Measurements from ENCODE around the gene ATP13A2.
"Not testable (repeated sequence)": the region's sequence is repeated elsewhere in the genome, so short reads cannot be mapped to it uniquely, and the experiment has no call there.

ATP13A2 gene

GRCh38 chr1:16961297-16962133 lies 50.2 kb downstream of the ATP13A2 start:
- DNase-seq (ENCODE audit: low spot score) = no peak

GRCh38 chr1:16960560-16961296 lies 51.0 kb downstream of the ATP13A2 start:
- peak; percentile 85 for DNase-seq (ENCODE audit: low spot score)

- DNase-seq (ENCODE audit: low spot score) = no peak
These were observed 53.3 kb downstream of the ATP13A2 start for GRCh38 chr1:16958475-16958874.

GRCh38 chr1:16957731-16958130 lies 54.0 kb downstream of the ATP13A2 start:
- no peak for DNase-seq (ENCODE audit: low spot score)

GRCh38 chr1:16956775-16957174 lies 55.0 kb downstream of the ATP13A2 start:
- DNase-seq (ENCODE audit: low spot score) = no peak

- no peak for DNase-seq (ENCODE audit: low spot score)
These were observed 56.5 kb downstream of the ATP13A2 start for GRCh38 chr1:16955186-16955585.

GRCh38 chr1:16954579-16954978 lies 57.1 kb downstream of the ATP13A2 start:
- DNase-seq (ENCODE audit: low spot score) = no peak

- DNase-seq (ENCODE audit: low spot score) = not testable (repeated sequence)
These were observed 59.4 kb downstream of the ATP13A2 start for GRCh38 chr1:16952376-16952775.

- not testable (repeated sequence) for DNase-seq (ENCODE audit: low spot score)
These were observed 62.7 kb downstream of the ATP13A2 start for GRCh38 chr1:16949026-16949425.

- not testable (repeated sequence) for DNase-seq (ENCODE audit: low spot score)
These were observed 63.3 kb downstream of the ATP13A2 start for GRCh38 chr1:16948282-16948891.

GRCh38 chr1:16946646-16947045 lies 65.1 kb downstream of the ATP13A2 start:
- DNase-seq (ENCODE audit: low spot score) = no peak

GRCh38 chr1:16946185-16946584 lies 65.5 kb downstream of the ATP13A2 start:
- DNase-seq (ENCODE audit: low spot score) = not testable (repeated sequence)

- DNase-seq (ENCODE audit: low spot score) = not testable (repeated sequence)
These were observed 66.2 kb downstream of the ATP13A2 start for GRCh38 chr1:16945512-16945911.

GRCh38 chr1:16944038-16944437 lies 67.7 kb downstream of the ATP13A2 start:
- DNase-seq (ENCODE audit: low spot score) = no peak

GRCh38 chr1:16939386-16940180 lies 72.1 kb downstream of the ATP13A2 start:
- DNase-seq (ENCODE audit: low spot score) = not testable (repeated sequence)

GRCh38 chr1:16938351-16939321 lies 73.1 kb downstream of the ATP13A2 start:
- DNase-seq (ENCODE audit: low spot score) = no peak

- DNase-seq (ENCODE audit: low spot score) = not testable (repeated sequence)
These were observed 75.1 kb downstream of the ATP13A2 start for GRCh38 chr1:16936580-16936979.

Data from activated CD4-positive, alpha-beta T cell treated with anti-CD3 and anti-CD28 coated beads, Interleukin-2, Interleukin-4, amounts not matched to agents 100 ng/mL and 50 ng/mL, durations not matched to agents 16 hours and 8 hours (primary cell).